ENCODE measurements around the gene GRIK4. TPM values are rescaled to one million over a fixed set of nuclear protein-coding genes. Genes with fewer than 3 reads are reported as not detected.
A peak's percentile ranks its signal among the peaks of the same experiment; 100 is the strongest.

The GRIK4 gene
- total RNA-seq, 2 donors from 2014 or later: not detected

DNA sequence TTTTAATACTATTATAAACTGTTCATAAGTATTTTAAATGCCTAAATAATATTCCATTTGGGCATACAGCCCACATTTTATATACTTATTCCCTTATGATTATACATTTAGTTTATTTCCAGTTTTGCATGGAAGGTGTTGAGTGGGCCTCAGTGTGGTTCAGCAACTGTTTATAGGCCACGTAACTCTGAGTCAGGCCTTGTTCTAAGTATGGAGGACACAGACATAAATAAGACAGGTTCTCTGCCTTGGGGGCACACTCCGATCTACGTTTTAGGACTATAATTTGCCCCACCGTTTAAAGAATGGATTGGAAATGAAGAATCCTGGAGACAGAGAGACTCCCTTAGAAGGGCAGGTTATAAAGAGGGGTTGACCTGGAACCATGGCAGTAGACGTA is 300.2 kb downstream of the GRIK4 start:
- H3K27ac Mint-ChIP-seq: no peak overlapping the region
- no peak for ATAC-seq

GRCh38 chr11:120814531-120815318 is 303.2 kb downstream of the GRIK4 start:
- Mint-ChIP-seq H3K27ac (no peak overlapping the region), H3K36me3 (no peaks in the 10 kb centered on the region), H3K9me3 (no peaks in the 10 kb centered on the region)
- DNase-seq (ENCODE audit: low spot score in 2 of 2): no peak
- no peak for ATAC-seq

More for the DNA sequence above, 300.2 kb downstream of the GRIK4 start:
- Mint-ChIP-seq H3K9me3 (no peaks in the 10 kb centered on the region), H3K36me3 (no peaks in the 10 kb centered on the region)
- no peak for DNase-seq (ENCODE audit: low spot score in 2 of 2)

DNA sequence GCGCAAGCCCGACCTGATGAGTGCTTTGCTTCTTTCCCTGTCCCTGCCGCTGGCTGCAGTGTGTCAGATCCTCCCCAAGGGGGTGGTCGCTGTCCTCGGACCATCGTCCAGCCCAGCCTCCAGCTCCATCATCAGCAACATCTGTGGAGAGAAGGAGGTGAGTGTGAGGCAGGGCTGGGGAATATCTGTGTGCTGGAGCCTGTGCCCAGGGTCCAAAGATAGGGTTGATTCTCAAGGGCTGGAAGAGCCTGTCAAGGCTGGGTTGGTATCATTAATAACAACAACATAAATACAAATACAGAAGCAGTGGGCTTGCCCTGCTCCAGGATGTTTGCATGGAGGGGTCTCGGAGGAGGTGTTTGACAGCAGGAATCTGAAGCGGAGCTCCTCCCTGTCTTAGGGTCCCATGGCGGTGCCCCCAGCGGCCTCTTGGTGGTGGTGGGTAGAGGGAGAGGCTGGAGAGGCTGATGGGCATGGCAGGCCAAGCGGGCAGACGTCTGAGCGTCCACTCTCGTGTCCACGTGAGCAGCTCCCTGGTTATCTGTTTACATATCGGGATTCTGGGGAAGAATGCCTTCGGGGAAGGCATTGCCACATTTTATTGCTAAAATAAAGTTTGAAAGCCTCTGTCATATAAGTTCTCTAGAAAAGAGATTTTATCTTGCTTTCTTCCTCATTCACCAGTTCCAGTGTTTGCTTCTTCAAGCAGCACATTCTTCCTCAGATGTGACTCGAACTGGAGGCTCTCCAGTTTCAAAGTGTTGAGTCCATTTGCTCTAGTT is 304.0 kb downstream of the GRIK4 start:
- H3K27ac Mint-ChIP-seq: no peak overlapping the region
- ATAC-seq: no peak
- no peak for DNase-seq (ENCODE audit: low spot score in 2 of 2)

DNA sequence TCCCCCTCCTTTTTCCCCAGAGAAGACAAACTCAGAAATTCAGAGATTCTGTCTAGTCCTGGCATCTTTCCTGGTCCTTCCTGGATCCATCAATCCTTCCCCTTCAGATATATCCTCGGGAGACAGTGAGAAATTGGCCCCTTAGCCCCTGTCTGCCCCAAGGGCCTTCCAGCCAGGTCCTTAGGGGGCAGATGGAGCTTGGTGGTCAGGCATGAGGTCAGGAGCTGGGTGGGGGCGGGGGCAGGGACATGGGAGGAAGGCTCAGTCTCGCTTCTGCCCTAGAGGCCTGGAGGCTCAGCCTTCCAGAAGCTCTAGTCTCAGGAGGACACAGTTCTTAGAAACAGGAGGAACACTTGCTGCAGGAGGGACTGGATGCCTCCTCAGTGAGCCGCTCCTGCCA is 304.6 kb downstream of the GRIK4 start:
- Mint-ChIP-seq H3K36me3 (no peaks in the 10 kb centered on the region), H3K9me3 (no peaks in the 10 kb centered on the region), H3K27ac (no peak overlapping the region)
- no peak for DNase-seq (ENCODE audit: low spot score in 2 of 2)
- no peak for ATAC-seq

More for the DNA sequence above, 304.0 kb downstream of the GRIK4 start:
- H3K36me3 Mint-ChIP-seq: no peaks in the 10 kb centered on the region
- no peaks in the 10 kb centered on the region for H3K9me3 Mint-ChIP-seq

DNA sequence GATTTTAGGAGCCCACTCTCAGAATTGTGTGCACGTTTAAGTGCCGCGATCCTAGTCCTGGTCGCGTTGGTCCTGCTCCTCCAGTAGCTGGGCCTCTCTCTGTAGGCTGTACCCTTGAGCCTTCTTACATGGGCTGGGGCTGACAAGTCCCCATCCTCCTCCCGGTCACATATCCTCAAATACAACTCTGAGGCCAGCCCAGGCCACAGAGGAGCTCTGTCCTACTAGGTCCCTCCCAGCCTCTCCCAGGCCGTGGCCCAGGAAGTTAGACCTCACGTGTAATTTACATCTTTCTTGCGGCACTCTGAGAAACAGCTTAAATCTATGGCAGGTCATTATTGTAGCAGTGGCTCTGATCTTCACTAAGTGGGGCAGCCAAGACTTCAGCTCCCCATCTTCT is 305.2 kb downstream of the GRIK4 start:
- ATAC-seq (no peak), DNase-seq (ENCODE audit: low spot score in 2 of 2) (no peak)
- Mint-ChIP-seq H3K9me3 (no peaks in the 10 kb centered on the region), H3K36me3 (no peaks in the 10 kb centered on the region), H3K27ac (no peak overlapping the region)

GRCh38 chr11:120817158-120817557 is 305.6 kb downstream of the GRIK4 start:
- H3K36me3 Mint-ChIP-seq: no peaks in the 10 kb centered on the region
- no peak overlapping the region for H3K27ac Mint-ChIP-seq
- ATAC-seq (no peak), DNase-seq (ENCODE audit: low spot score in 2 of 2) (no peak)
- H3K9me3 Mint-ChIP-seq: no peaks in the 10 kb centered on the region

GRCh38 chr11:120818097-120818496 is 306.5 kb downstream of the GRIK4 start:
- H3K27ac Mint-ChIP-seq: no peak overlapping the region
- DNase-seq (ENCODE audit: low spot score in 2 of 2): no peak
- H3K9me3 Mint-ChIP-seq: no peaks in the 10 kb centered on the region
- no peak for ATAC-seq
- H3K36me3 Mint-ChIP-seq: no peaks in the 10 kb centered on the region

- Mint-ChIP-seq H3K36me3 (no peaks in the 10 kb centered on the region), H3K9me3 (no peaks in the 10 kb centered on the region), H3K27ac (no peak overlapping the region)
- DNase-seq (ENCODE audit: low spot score in 2 of 2): no peak
- ATAC-seq: no peak
Measured at GRCh38 chr11:120819003-120819402, 307.5 kb downstream of the GRIK4 start.

DNA sequence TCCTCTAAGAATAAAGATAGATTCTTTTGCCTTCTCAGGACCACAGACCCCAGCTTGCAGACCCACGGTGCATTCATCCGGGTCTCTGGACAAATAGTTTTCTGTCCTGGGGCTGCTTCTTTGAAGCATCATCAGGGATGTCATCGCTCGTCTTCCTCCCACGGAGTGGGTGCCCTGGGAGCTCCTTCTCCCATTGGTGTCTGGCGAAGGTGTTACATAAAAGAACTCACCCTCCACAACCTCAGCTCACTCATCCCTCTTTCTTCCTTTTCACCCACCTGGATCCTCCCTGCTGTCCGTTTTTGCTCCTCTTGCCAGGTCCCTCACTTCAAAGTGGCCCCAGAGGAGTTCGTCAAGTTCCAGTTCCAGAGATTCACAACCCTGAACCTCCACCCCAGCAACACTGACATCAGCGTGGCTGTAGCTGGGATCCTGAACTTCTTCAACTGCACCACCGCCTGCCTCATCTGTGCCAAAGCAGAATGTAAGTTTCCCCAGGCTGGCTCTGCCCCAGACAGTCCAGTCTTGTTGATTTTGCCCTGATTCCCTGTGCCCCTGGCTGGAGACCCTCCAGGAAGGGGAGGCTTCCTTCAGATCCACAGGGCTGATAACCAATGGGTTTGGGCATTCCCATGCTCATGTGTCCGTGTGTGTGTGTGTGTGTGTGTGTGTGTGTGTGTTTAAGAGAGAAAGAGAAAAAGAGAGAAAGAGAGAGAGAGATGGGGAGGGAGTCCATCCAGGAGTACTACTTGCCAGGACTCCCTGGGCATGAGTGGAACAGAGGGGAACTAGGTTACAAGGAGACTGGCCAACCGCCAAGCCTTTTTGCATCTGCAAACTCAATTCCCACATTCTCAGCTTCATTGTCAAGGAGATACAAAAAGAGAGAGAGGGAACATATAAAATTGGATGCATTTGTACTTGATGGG is 308.2 kb downstream of the GRIK4 start:
- ATAC-seq (no peak), DNase-seq (ENCODE audit: low spot score in 2 of 2) (no peak)
- H3K9me3 Mint-ChIP-seq: no peaks in the 10 kb centered on the region
- no peaks in the 10 kb centered on the region for H3K36me3 Mint-ChIP-seq
- peak overlapping the region in 1 of 2 donors; percentile 85 for H3K27ac Mint-ChIP-seq

DNA sequence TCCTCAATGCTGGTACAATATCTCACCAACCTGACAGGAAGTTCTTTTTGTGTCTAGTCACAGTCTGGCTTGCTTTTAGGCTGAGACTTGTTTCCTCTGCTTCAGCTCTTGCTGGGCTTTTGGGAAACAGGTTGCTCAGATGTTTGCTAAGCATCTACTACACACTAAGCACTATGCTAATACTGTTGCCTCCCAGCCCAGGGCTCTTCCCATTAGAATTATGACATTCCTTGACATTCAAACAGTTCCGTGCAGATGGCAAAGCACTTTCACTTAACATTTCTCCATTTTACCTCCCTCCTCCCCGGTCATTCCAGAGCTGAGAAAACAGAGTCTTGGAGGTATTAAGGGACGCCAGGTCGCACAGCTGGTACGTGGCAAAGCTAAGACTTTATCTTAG is 311.6 kb downstream of the GRIK4 start:
- DNase-seq (ENCODE audit: low spot score in 2 of 2) (no peak), ATAC-seq (no peak)
- H3K27ac Mint-ChIP-seq: no peak overlapping the region
- no peaks in the 10 kb centered on the region for H3K9me3 Mint-ChIP-seq
- no peaks in the 10 kb centered on the region for H3K36me3 Mint-ChIP-seq

GRCh38 chr11:120824242-120824641 is 312.7 kb downstream of the GRIK4 start:
- Mint-ChIP-seq H3K27ac (no peak overlapping the region), H3K9me3 (no peaks in the 10 kb centered on the region)
- ATAC-seq: no peak

DNA sequence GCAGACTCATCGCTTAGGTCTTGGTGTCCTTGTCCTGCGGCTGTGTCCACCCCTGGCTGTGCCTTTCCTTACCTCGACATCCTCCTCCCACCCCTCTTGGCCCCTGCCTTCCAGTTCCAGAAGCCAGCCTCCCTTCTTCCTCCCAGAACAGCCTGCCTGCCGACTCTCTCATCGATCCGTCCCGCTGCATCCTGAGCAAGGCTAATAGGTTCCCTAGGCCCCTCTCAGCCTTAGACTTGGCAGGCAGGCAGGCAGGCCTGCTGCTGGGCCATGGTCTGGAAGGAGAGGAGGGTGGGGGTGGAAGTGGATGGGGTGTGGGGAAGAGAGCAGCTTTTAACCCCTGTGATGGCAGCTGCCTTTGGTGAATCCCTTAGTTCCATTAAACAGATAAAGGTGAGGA is 315.6 kb downstream of the GRIK4 start:
- ATAC-seq (no peak), DNase-seq (ENCODE audit: low spot score in 2 of 2) (no peak)
- Mint-ChIP-seq H3K9me3 (no peaks in the 10 kb centered on the region), H3K27ac (no peak overlapping the region), H3K36me3 (no peaks in the 10 kb centered on the region)

More at GRCh38 chr11:120824242-120824641, 312.7 kb downstream of the GRIK4 start:
- no peak for DNase-seq (ENCODE audit: low spot score in 2 of 2)
- no peaks in the 10 kb centered on the region for H3K36me3 Mint-ChIP-seq

DNA sequence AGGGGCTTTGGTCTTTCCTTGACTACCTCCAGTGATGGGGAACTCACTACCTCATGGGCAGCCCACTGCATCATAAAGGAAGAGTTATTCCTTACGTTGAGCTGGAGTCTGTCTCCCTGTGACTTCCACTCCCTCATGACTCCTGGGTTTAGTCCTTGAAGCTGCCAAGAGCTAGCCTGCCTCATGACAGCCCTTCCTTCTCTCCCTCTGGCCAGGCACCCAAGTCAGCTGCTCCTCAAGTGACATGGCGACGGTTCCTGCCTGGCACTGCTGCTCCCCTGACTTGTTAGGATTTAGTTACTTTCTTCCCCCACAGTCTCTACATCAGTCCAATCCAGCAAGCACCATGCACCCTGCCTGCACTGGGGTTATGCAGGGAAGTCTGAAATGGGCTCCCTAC is 316.3 kb downstream of the GRIK4 start:
- no peaks in the 10 kb centered on the region for H3K9me3 Mint-ChIP-seq
- no peaks in the 10 kb centered on the region for H3K36me3 Mint-ChIP-seq
- no peak overlapping the region for H3K27ac Mint-ChIP-seq
- DNase-seq (ENCODE audit: low spot score in 2 of 2): no peak
- ATAC-seq: no peak

DNA sequence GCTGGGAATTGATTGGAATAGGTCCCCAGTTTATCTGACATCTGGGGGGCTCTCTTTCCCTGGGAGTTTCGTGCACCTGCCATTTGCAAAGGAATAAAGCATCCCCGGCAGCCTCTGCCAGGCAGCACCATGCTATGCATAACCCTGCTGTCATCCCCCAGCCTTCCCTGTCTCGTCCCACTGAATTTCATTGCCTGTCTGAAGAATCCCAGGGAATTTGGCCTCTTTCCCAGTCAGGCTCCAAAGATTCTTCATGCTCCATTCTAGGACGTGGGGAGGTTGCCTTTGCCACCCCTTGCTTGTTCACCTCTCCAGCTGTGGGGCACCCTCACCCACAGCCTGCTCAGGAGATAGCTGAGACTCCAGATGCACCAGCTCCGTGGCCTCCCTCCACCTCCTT is 317.3 kb downstream of the GRIK4 start:
- no peaks in the 10 kb centered on the region for H3K9me3 Mint-ChIP-seq
- peak overlapping the region in 1 of 2 donors; percentile 74 for H3K27ac Mint-ChIP-seq
- no peaks in the 10 kb centered on the region for H3K36me3 Mint-ChIP-seq
- DNase-seq (ENCODE audit: low spot score in 2 of 2) (no peak), ATAC-seq (no peak)

DNA sequence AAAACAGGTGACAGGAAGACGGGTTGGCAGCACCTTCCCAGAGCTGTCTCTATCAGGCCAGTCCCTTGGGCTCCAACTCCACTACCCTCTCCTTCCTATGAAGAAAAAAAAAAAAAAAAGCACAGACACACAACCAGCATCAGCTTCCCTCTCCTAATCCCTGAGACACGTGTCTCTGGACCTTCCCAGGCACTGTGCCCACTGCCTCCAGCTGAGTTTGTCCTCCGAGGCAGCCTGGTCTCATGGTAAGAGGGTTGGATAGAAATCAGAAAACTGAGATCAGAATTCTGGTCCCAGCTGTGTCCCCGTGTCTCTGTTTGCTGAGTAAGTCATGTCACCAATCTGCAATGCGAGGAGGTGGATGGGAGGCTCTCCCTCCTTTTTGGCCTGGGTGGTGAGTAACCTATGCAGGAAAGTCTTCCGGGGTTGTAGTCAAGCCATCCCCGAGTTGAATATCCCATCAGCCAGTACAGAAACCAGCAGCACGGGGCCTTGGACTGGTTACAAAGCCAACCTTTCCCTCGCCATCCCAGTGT is 318.6 kb downstream of the GRIK4 start:
- ATAC-seq (no peak), DNase-seq (ENCODE audit: low spot score in 2 of 2) (no peak)
- H3K36me3 Mint-ChIP-seq: no peaks in the 10 kb centered on the region
- no peaks in the 10 kb centered on the region for H3K9me3 Mint-ChIP-seq
- no peak overlapping the region for H3K27ac Mint-ChIP-seq

DNA sequence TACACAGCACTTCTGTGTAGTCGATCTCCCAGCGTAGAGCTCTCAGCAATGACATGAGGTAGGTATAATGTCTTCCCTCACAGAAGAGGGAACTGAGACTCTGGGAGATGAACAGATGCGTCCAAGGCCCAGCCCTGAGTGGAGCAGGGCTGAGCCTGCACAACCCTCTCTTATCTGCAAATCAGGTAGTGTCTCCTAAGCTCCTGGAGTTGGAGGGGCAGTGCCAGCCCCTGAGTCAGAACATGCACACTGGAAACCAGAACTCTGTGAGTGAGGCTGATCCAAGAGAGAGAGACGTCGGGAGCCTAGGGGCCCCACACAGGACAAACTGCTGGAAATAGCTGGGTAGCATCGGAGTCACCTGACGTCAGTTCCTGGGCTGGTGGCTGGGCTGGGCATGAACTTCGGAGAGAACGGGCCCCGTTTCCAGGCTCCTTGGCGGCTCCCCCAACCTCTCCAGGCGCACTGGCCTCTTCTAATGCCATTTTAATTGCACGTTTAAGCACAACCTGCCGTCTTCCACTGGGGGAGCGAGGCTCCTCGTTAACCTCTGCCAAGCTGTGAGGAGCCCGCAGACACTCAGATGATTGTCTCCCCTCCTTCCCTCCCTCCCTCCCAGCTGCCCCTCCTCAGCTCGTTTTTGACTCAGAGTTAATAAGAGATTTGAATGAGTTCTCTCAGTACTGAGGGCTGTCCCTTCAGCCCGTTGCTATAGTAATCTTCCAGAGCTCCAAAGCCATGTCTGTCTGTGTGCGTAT is 321.1 kb downstream of the GRIK4 start:
- DNase-seq (ENCODE audit: low spot score in 2 of 2) (no peak), ATAC-seq (no peak)
- H3K27ac Mint-ChIP-seq: no peak overlapping the region
- H3K36me3 Mint-ChIP-seq: no peaks in the 10 kb centered on the region
- H3K9me3 Mint-ChIP-seq: no peaks in the 10 kb centered on the region
